BLaER1 treated with 17β-estradiol and CSF1 and Interleukin-3, amounts not matched to agents 10 nM and 100 nM (cell line): Measurements from ENCODE around the gene IL22.

Source experiments
- H3K27ac ChIP-seq, 11 experiments: shearing (Covaris generic); formaldehyde crosslinking; 2 replicates each; pipeline ENCODE4 v1.8.1; 2022
- H3K27me3 ChIP-seq, 11 experiments: shearing (Covaris generic); formaldehyde crosslinking; 2 replicates each; pipeline ENCODE4 v1.8.1; 2022
- H3K36me3 ChIP-seq, 11 experiments: shearing (Covaris generic); formaldehyde crosslinking; 2 replicates each; pipeline ENCODE4 v1.8.1; 2022
- H3K4me1 ChIP-seq, 10 experiments: shearing (Covaris generic); formaldehyde crosslinking; 2 replicates each; pipeline ENCODE4 v1.8.1; 2022
- H3K4me2 ChIP-seq, 11 experiments: shearing (Covaris generic); formaldehyde crosslinking; 2 replicates each; pipeline ENCODE4 v1.8.1; 2022
- H3K4me3 ChIP-seq, 10 experiments: shearing (Covaris generic); formaldehyde crosslinking; 2 replicates each; pipeline ENCODE4 v1.8.1; 2022
- H3K9ac ChIP-seq, 11 experiments: shearing (Covaris generic); formaldehyde crosslinking; 2 replicates each; pipeline ENCODE4 v1.8.1; 2022
- H3K9me3 ChIP-seq, 11 experiments: shearing (Covaris generic); formaldehyde crosslinking; replicated peaks in 1 of 11; 2 replicates each; pipeline ENCODE4 v1.8.1; 2022
- H4K20me1 ChIP-seq, 11 experiments: shearing (Covaris generic); formaldehyde crosslinking; 2 replicates each; pipeline ENCODE4 v1.8.1; 2022
- Cebpa-rat ChIP-seq, 11 experiments: shearing (Covaris generic); IDR thresholded peaks; 2 replicates each; pipeline ENCODE4 v1.8.1; 2022

IL22 gene

GRCh38 chr12:68267892-68268396, 14.5 kb upstream of the IL22 start:
- TF ChIP-seq Cebpa-rat (IDR thresholded peaks at IDR 0.05): no peak
- Histone ChIP-seq H3K36me3 (no peaks in the 10 kb centered on the region), H3K9ac (no peak overlapping the region), H3K27ac (no peak overlapping the region), H4K20me1 (no peaks in the 10 kb centered on the region), H3K4me1 (no peaks in the 10 kb centered on the region), H3K9me3 (no peaks in the 10 kb centered on the region), H3K4me2 (no peak overlapping the region), H3K27me3 (no peaks in the 10 kb centered on the region), H3K4me3 (no peak overlapping the region)

DNA sequence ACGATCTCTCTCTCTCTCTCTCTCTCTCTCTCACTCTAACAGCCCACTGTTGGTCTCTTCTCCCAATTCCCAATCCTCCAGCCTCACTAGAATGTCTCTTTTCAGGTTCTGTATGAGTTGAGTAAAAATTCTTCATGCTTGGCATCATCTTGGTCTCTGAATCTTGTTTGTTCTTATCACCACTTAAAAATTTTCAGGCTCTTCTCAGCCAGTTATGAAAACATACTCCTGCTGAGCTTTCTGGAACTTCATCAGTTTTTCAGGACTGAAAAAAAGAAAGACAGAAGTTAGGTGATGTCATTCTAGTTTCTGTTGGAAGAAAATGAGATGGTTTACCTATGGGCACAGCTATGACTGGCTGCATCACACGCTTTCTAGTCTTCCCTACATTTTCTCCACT, 11.5 kb upstream of the IL22 start:
- Histone ChIP-seq H3K4me1 (no peaks in the 10 kb centered on the region), H3K27me3 (no peaks in the 10 kb centered on the region), H3K9ac (no peak overlapping the region)

GRCh38 chr12:68264158-68264855, 10.9 kb upstream of the IL22 start:
- Histone ChIP-seq H3K4me3 (no peak overlapping the region), H3K4me1 (no peaks in the 10 kb centered on the region), H3K4me2 (no peak overlapping the region), H3K36me3 (no peaks in the 10 kb centered on the region), H3K27me3 (no peaks in the 10 kb centered on the region), H3K27ac (no peak overlapping the region), H3K9me3 (no peaks in the 10 kb centered on the region), H4K20me1 (no peaks in the 10 kb centered on the region), H3K9ac (no peak overlapping the region)
- no peak for TF ChIP-seq Cebpa-rat (IDR thresholded peaks at IDR 0.05)

More for the DNA sequence above, 11.5 kb upstream of the IL22 start:
- H3K27ac ChIP-seq: no peak overlapping the region
- no peak overlapping the region for H3K4me2 ChIP-seq
- no peak overlapping the region for H3K4me3 ChIP-seq
- H4K20me1 ChIP-seq: no peaks in the 10 kb centered on the region
- H3K36me3 ChIP-seq: no peaks in the 10 kb centered on the region
- TF ChIP-seq Cebpa-rat (IDR thresholded peaks at IDR 0.05): no peak
- H3K9me3 ChIP-seq: no peaks in the 10 kb centered on the region

DNA sequence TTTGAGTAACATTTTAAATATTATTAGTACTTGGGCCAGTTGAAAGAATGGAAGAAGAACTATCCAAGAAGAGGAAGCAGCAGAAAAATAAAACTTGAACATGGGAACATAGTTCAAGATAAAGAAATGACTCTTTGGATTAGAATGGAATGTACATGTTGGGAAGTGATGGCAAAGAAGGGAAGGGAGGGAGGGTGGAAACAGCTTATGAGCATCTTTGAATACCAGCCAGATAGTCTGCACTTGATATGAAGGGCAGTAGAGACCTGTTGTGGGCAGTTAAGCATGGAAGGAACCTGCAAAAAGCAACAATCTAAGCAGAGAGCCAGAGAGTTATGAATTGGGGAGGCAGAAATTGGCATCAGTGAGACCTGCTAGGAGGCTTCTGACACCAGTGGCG, 10.0 kb upstream of the IL22 start:
- H3K4me2 ChIP-seq: no peak overlapping the region
- TF ChIP-seq Cebpa-rat (IDR thresholded peaks at IDR 0.05): no peak
- no peaks in the 10 kb centered on the region for H4K20me1 ChIP-seq
- no peak overlapping the region for H3K4me3 ChIP-seq
- no peaks in the 10 kb centered on the region for H3K4me1 ChIP-seq
- H3K9me3 ChIP-seq: no peaks in the 10 kb centered on the region
- H3K9ac ChIP-seq: no peak overlapping the region
- H3K27ac ChIP-seq: no peak overlapping the region
- H3K27me3 ChIP-seq: no peaks in the 10 kb centered on the region
- no peaks in the 10 kb centered on the region for H3K36me3 ChIP-seq

DNA sequence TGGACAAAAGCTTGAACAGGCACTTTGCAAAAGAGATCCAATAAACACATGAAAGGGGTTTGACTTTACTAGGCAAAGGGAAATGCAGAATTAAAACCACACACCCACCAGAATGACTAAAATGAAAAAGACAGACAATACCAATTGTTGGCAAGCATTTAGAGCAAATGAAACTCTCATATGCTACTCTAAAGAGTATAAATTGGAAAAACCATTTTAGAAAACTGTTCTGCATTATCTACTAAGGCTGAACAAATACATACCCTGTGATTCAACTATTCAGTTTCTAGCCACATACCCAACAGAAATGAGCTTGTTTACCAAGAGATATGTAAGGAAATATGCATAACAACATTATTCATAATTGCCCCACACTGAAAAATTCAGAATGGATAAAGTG, 8.5 kb upstream of the IL22 start:
- H3K4me2 ChIP-seq: no peak overlapping the region
- TF ChIP-seq Cebpa-rat (IDR thresholded peaks at IDR 0.05): no peak
- H3K27me3 ChIP-seq: no peaks in the 10 kb centered on the region
- H3K9ac ChIP-seq: no peak overlapping the region
- no peaks in the 10 kb centered on the region for H4K20me1 ChIP-seq
- H3K36me3 ChIP-seq: no peaks in the 10 kb centered on the region
- H3K4me3 ChIP-seq: no peak overlapping the region
- H3K27ac ChIP-seq: no peak overlapping the region
- no peaks in the 10 kb centered on the region for H3K9me3 ChIP-seq
- H3K4me1 ChIP-seq: no peaks in the 10 kb centered on the region

DNA sequence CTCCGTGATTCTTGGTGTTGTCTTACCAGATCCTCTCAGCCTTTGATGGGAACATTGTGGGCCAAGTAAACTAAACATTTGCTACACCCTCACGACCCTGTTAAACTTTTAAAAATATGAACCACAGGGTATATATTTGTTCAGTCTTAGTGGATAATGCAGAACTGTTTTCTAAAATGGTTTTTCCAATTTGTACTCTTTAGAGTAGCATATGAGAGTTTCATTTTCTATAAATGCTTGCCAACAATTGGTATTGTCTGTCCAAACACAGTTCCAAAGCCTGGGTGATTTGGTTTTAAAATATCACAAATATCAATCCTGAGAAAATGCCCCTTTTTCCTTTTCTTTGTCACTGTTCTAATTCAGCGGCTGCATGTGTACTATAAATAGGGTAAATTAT, 6.7 kb upstream of the IL22 start:
- no peak overlapping the region for H3K4me3 ChIP-seq
- no peaks in the 10 kb centered on the region for H4K20me1 ChIP-seq
- no peak overlapping the region for H3K27ac ChIP-seq
- no peaks in the 10 kb centered on the region for H3K4me1 ChIP-seq
- no peaks in the 10 kb centered on the region for H3K9me3 ChIP-seq
- no peaks in the 10 kb centered on the region for H3K36me3 ChIP-seq
- no peak overlapping the region for H3K4me2 ChIP-seq
- H3K27me3 ChIP-seq: no peaks in the 10 kb centered on the region
- no peak for TF ChIP-seq Cebpa-rat (IDR thresholded peaks at IDR 0.05)
- H3K9ac ChIP-seq: no peak overlapping the region

DNA sequence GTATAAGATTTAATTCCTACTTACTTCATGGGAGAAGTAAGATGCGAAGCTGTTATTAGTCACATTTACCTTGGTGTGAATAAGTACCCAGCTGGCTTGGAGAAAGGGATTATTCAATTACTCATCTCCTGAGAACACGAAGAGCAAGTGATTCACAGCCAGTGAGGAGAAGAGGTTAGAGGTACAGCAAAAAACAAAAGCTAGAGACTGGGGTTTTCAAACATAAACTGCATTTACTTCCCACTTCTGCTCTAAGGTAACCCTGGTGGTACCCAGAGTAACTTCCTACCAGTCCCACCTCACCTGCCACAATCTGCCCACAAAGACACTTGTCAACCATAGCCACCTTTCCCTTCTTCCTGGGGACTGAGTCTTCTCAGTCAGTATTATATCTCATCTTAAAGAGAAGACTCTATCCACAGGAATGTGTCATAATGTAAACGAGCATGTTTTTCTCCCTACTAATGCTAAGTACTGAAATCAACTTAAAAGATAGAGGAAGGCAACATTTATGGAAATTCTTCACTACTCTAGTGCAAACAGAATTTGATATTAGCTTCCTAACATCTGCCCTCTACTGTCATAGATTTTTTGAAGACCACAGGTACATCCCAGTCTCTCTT, 6.0 kb upstream of the IL22 start:
- Histone ChIP-seq H3K4me3 (no peak overlapping the region), H3K27ac (no peak overlapping the region), H3K36me3 (no peaks in the 10 kb centered on the region), H3K9ac (no peak overlapping the region), H3K27me3 (no peaks in the 10 kb centered on the region), H3K4me2 (no peak overlapping the region), H3K9me3 (no peaks in the 10 kb centered on the region), H3K4me1 (no peaks in the 10 kb centered on the region), H4K20me1 (no peaks in the 10 kb centered on the region)
- TF ChIP-seq Cebpa-rat (IDR thresholded peaks at IDR 0.05): no peak

DNA sequence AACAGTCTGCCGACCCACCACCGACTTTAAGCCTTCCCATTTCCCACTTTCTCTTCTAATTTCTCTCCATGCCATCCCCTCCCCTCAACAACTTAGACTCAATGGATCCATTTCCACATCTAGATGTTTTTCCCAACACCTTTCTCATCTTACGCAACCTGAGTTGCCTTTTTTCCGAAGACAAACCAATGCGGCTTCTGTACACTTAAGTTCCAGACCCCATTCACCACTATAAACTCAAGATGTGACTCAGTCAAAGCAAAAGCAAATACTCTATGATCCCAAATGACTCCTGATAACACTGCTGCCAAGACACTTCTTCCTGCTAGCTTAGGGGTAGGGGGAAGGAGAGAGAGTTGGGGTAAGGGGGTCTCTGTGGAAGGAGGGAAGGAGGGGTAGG, 1.3 kb downstream of the IL22 start:
- H3K4me2 ChIP-seq: no peak overlapping the region
- no peaks in the 10 kb centered on the region for H3K36me3 ChIP-seq
- TF ChIP-seq Cebpa-rat (IDR thresholded peaks at IDR 0.05): 0 out of 22 replicates have a peak, but pooled peaks of 1 of the 11 experiments have one; percentile 11
- H3K27me3 ChIP-seq: no peaks in the 10 kb centered on the region
- H3K4me1 ChIP-seq: no peaks in the 10 kb centered on the region
- H3K9me3 ChIP-seq: peaks cover 0 to 4% (median 0%) of the 10 kb centered on the region in 11 experiments; a peak in 3 of 22 replicates
- no peaks in the 10 kb centered on the region for H4K20me1 ChIP-seq
- H3K9ac ChIP-seq: no peak overlapping the region
- no peak overlapping the region for H3K4me3 ChIP-seq
- no peak overlapping the region for H3K27ac ChIP-seq

GRCh38 chr12:68250454-68250853, 3.0 kb downstream of the IL22 start:
- H3K36me3 ChIP-seq: no peaks in the 10 kb centered on the region
- H3K27ac ChIP-seq: no peak overlapping the region
- H3K4me3 ChIP-seq: no peak overlapping the region
- H4K20me1 ChIP-seq: no peaks in the 10 kb centered on the region
- H3K4me1 ChIP-seq: no peaks in the 10 kb centered on the region
- peaks cover 0 to 5% (median 0%) of the 10 kb centered on the region in 11 experiments; a peak in 3 of 22 replicates for H3K9me3 ChIP-seq
- H3K4me2 ChIP-seq: no peak overlapping the region
- H3K27me3 ChIP-seq: no peaks in the 10 kb centered on the region
- TF ChIP-seq Cebpa-rat (IDR thresholded peaks at IDR 0.05): no peak
- no peak overlapping the region for H3K9ac ChIP-seq

DNA sequence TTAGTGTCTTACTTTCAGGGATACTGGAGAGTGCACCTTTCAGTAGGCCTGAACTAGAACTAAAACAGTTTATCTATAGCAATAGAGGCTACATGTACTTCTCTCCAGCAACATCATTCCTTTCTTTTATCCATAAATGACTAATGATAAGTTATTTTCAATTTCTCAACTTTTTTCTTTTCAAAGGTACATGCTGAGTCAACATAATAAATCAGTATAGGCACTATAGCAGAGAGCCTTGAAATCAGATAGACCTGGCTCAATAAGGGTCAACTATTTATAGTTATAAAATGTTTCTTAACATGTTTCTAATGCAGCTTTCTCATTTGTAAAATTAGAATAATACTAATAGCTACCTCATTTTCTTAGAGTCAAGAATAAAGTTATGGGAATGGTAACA, 5.6 kb downstream of the IL22 start:
- no peak for TF ChIP-seq Cebpa-rat (IDR thresholded peaks at IDR 0.05)
- Histone ChIP-seq H3K4me3 (no peak overlapping the region), H3K27ac (no peak overlapping the region), H3K9me3 (peaks cover 0 to 5% (median 0%) of the 10 kb centered on the region in 11 experiments; a peak in 3 of 22 replicates), H3K4me2 (no peak overlapping the region), H4K20me1 (no peaks in the 10 kb centered on the region), H3K4me1 (no peaks in the 10 kb centered on the region), H3K9ac (no peak overlapping the region), H3K36me3 (no peaks in the 10 kb centered on the region), H3K27me3 (no peaks in the 10 kb centered on the region)
